GM18867 (cell line): Measurements from ENCODE around the gene DUSP28.
"Not testable (repeated sequence)": the region's sequence is repeated elsewhere in the genome, so short reads cannot be mapped to it uniquely, and the experiment has no call there.

Experiments used
- ATAC-seq: cut with Tn5 transposase; IDR thresholded peaks from one replicate; pipeline ENCODE4 v1.9.1; 2021; ENCODE audit warnings: mild to moderate bottlenecking, moderate library complexity; ENCODE audit not compliant: unreplicated experiment

Gene DUSP28

GRCh38 chr2:240558236-240558761 lies 1.9 kb upstream of the DUSP28 start:
- ATAC-seq, result no peak

- no peak for ATAC-seq
Measured at GRCh38 chr2:240559286-240559685, 871 bp upstream of the DUSP28 start.

- peak; percentile 52 for ATAC-seq
Measured at GRCh38 chr2:240560480-240561324, 545 bp downstream of the DUSP28 start.

- no peak for ATAC-seq
Measured at GRCh38 chr2:240561325-240561971, 1.3 kb downstream of the DUSP28 start.

- ATAC-seq, result not testable (repeated sequence)
Measured at GRCh38 chr2:240563231-240563630, 3.1 kb downstream of the DUSP28 start.

- ATAC-seq, result no peak
Measured at GRCh38 chr2:240563951-240564560, 3.9 kb downstream of the DUSP28 start.

- no peak for ATAC-seq
Measured at GRCh38 chr2:240564561-240565332, 4.6 kb downstream of the DUSP28 start.

- peak; percentile 32 for ATAC-seq
Measured at GRCh38 chr2:240565333-240566202, 5.4 kb downstream of the DUSP28 start.

GRCh38 chr2:240566203-240567136 lies 6.3 kb downstream of the DUSP28 start:
- ATAC-seq, result peak; percentile 45

GRCh38 chr2:240567137-240567871 lies 7.1 kb downstream of the DUSP28 start:
- ATAC-seq, result no peak

GRCh38 chr2:240567872-240568677 lies 7.9 kb downstream of the DUSP28 start, which contains the start of gene RNPEPL1:
TSS of gene RNPEPL1 (plus strand) at chr2:240568484. CDS start at chr2:240568587, 103 bp downstream.
- peak; percentile 32 for ATAC-seq

GRCh38 chr2:240568678-240569522 lies 8.7 kb downstream of the DUSP28 start:
- peak; percentile 19 for ATAC-seq

GRCh38 chr2:240569523-240569997 lies 9.4 kb downstream of the DUSP28 start:
- no peak for ATAC-seq

GRCh38 chr2:240569998-240570530 lies 9.9 kb downstream of the DUSP28 start:
- ATAC-seq, result no peak

GRCh38 chr2:240570531-240571313 lies 10.6 kb downstream of the DUSP28 start:
- no peak for ATAC-seq
